GM12892 (cell line): Measurements from ENCODE around the gene PTPN23.

Experiments used
- POLR2A ChIP-seq: IDR thresholded peaks from 2 replicates; pipeline ENCODE4 v1.6.1; 2011; ENCODE audit warnings: low read depth, low read length, control low read depth
- POLR2AphosphoS5 ChIP-seq: IDR thresholded peaks from 2 replicates; pipeline ENCODE4 v1.6.1; 2011; ENCODE audit warnings: low read depth, low read length, control low read depth

DNA sequence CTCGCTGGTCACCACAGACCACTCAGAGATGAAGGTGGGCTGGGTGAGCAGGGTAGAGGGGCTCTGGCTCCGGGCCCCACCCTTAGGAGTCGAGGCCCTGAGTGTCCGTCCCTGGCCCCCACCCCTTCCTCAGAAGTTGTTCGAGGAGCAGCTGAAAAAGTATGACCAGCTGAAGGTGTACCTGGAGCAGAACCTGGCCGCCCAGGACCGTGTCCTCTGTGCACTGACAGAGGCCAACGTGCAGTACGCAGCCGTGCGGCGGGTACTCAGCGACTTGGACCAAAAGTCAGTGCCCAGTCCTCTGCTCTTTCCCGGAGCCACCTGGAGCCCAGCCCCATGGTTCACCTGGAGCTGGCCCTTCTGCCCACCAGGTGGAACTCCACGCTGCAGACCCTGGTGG lies 28.5 kb downstream of the PTPN23 start:
- TF ChIP-seq POLR2AphosphoS5, result no peak
- TF ChIP-seq POLR2A, result no peak
